ENCODE results near the gene OXLD1. TPM values are rescaled to one million over a fixed set of nuclear protein-coding genes. Genes with fewer than 3 reads are reported as not detected.

OXLD1 gene
- 18.4 TPM for total RNA-seq
- long read RNA-seq, transcript OXLD1-206 (1 exons, 1,600 nt) = major isoform, 18 of 34 reads
- long read RNA-seq, transcript OXLD1-201 (2 exons, 620 nt) = minor isoform, 7 of 34 reads
- long read RNA-seq, partial matches to known transcripts = 0 of 34 reads
- long read RNA-seq, other reads (novel, unspliced or antisense) = 0 of 34 reads

DNA sequence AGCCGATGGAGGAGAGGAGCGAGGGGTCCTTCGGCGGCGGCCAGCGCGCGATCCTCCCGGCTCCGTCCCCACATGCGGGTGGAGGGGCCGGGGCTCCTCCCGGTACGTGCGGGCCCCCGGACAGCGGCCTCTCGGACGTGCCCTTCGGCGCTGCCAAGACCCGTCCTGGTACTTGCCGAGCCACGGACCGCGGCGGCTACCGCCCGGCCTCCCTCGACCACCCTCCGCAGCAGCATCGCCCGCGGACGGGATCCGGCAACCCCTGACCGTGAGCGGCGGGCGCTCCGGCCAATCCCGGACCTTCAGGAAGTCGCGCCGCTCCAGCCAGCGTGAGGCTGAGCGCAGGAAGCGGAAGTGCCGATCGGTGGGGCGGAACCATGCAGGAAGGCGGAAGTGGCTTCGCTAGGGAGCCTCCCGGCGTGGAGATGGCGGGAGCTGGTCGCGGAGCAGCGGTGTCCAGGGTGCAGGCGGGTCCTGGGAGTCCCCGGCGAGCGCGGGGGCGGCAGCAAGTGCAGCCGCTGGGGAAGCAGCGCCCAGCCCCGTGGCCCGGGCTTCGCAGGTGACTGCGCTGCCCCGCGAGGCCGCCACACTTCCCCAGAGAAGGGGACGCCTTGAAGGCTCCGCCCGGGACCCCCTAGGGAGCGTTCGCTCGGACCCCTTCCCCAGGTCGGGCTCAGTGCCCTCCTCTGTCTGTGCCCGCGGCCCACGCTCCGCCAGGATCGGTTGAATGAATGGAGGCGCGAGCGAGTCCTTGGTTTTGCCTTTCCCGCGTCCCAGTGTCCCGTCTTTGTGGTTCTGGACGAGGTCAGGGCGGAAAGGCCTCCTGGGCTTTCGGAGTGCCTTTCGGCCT is at the start of gene OXLD1, which contains the start of gene CCDC137:
TSS of gene OXLD1 (minus strand) at position 264 of the 850 bp plus-strand sequence. CDS start at position 236, 28 bp downstream.
TSS of gene CCDC137 (plus strand) at position 396 of the 850 bp plus-strand sequence. CDS start at position 426, 30 bp downstream.
- Histone ChIP-seq H3K4me3 (peak within 1 kb of the TSS; percentile 95), H3K27ac (replicated peaks) (peak within 1 kb of the TSS; percentile 90), H3K27me3 (ENCODE audit: low read depth) (no peaks in the 10 kb centered on the region), H3K4me1 (peaks cover 34% of the 10 kb centered on the region), H3K9me3 (replicated peaks) (no peaks in the 10 kb centered on the region), H3K36me3 (peaks cover 35% of the 10 kb centered on the region)
- intact Hi-C loops (cut with micrococcal nuclease) = no loop called here
- peak; percentile 98 for DNase-seq
- no peak for TF ChIP-seq CTCF (IDR thresholded peaks at IDR 0.05; ENCODE audit: borderline replicate concordance)

DNA sequence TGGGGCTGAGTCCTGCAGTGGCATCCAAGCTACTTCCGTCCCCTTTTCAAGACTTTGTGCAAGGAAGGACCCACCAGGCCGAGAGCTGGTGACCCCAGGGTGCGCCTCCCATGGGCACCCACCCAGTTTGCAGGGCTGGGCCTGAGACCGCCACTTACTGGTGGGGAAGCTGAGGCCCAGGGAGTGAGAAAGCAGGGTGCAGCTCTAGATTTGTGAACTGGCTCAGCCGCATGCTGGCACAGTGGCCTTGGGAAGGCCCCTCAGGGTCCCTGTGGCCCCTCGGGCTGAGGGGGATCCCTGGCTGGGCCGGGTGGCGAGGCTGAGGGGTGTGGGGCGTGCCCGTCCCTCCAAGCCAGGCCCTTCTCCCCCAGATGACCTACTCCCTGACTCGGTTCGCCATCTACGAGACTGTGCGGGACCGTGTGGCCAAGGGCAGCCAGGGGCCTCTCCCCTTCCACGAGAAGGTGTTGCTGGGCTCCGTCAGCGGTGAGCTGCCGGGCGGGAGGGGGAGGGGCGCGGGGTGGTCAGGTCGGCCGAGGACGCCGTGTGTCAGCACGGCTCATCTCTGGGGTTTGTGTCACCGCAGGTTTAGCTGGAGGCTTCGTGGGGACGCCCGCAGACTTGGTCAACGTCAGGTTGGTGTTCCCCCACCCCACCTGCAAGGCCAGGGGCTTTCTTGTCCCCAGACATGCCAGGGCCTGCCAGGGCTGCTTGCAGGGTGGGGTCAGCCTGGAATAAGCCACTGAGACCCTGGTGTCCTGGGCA is 48.9 kb upstream of the OXLD1 start:
- DNase-seq = no peak
- intact Hi-C loops (cut with micrococcal nuclease) = no loop called here
- H3K27me3 ChIP-seq (ENCODE audit: low read depth) = no peaks in the 10 kb centered on the region
- peaks cover 34% of the 10 kb centered on the region for H3K4me1 ChIP-seq
- no peak overlapping the region for H3K4me3 ChIP-seq
- no peak overlapping the region for H3K27ac ChIP-seq (replicated peaks)
- no peak for TF ChIP-seq CTCF (IDR thresholded peaks at IDR 0.05; ENCODE audit: borderline replicate concordance)
- H3K9me3 ChIP-seq (replicated peaks) = no peaks in the 10 kb centered on the region
- H3K36me3 ChIP-seq = no peaks in the 10 kb centered on the region

GRCh38 chr17:81714412-81715106 is 48.2 kb upstream of the OXLD1 start:
- no peak overlapping the region for H3K27ac ChIP-seq (replicated peaks)
- intact Hi-C loops (cut with micrococcal nuclease) = no loop called here
- no peaks in the 10 kb centered on the region for H3K9me3 ChIP-seq (replicated peaks)
- DNase-seq = no peak
- peaks cover 36% of the 10 kb centered on the region for H3K4me1 ChIP-seq
- TF ChIP-seq CTCF (IDR thresholded peaks at IDR 0.05; ENCODE audit: borderline replicate concordance) = no peak
- H3K36me3 ChIP-seq = no peaks in the 10 kb centered on the region
- H3K4me3 ChIP-seq = no peak overlapping the region
- no peaks in the 10 kb centered on the region for H3K27me3 ChIP-seq (ENCODE audit: low read depth)

DNA sequence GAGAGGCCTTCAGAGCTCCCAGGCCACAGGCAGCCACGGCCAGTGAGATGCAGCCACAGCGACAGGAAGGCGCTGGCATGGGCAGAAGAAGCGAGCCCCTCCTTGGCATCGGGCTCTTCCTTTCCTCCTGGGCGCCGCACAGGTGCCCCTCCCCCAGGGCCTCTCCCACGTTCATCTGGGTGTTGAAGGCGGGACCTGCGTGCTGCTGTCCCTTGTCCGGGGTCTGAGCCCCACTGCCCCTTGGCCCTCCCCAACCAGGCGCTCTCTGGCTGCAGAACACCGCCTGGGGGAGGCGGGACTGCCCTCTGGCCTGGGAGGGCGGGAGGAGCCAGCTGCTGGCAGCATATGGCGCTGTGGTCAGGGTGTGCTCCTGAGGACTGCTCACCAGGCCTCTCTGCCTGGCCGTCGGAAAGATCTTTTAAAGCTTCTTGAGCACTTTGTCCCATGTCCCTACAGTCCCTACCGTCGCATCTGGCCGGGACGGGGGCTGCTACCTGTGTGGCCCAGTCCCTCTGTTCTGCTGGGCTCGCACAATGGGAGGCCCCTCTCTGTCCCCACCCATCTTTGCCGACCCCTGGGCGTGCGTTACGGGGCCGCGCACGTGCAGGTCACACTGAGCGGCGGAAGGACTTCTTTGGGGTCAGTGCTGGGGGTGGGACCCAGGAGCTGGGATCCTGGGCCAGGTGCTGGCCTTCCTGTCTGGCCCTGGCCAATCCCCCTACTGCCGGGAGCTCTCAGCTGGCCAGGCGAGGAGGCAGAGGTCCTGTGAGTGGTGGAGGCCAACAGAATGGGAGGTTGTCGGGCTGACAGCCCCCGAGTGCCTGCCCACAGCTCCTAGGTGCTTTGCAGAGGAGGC is 47.4 kb upstream of the OXLD1 start:
- Histone ChIP-seq H3K27ac (replicated peaks) (no peak overlapping the region), H3K4me3 (peak overlapping the region; percentile 91), H3K9me3 (replicated peaks) (no peaks in the 10 kb centered on the region), H3K27me3 (ENCODE audit: low read depth) (no peaks in the 10 kb centered on the region), H3K36me3 (no peaks in the 10 kb centered on the region), H3K4me1 (peaks cover 36% of the 10 kb centered on the region)
- DNase-seq = no peak
- no peak for TF ChIP-seq CTCF (IDR thresholded peaks at IDR 0.05; ENCODE audit: borderline replicate concordance)
- intact Hi-C loops (cut with micrococcal nuclease) = no loop called here

Data from left ventricle myocardium inferior (tissue), 1 donor.